HepG2 (cell line): ENCODE results near the gene CD79A. TPM values are rescaled to one million over a fixed set of nuclear protein-coding genes. Genes with fewer than 3 reads are reported as not detected.

ENCODE experiments used
- CREB1 ChIP-seq, 2 experiments: fragments of 450-650 bp in 1 of 2; IDR thresholded peaks; 2 replicates each; pipeline ENCODE4 v1.6.1; 2016 to 2017; ENCODE audit warnings: control low read depth in 1 of 2, mild to moderate bottlenecking in 1 of 2, missing compliant biosample characterization in 1 of 2, missing genetic modification characterization in 1 of 2
- NFRKB ChIP-seq: fragments of 450-650 bp; IDR thresholded peaks from 2 replicates; pipeline ENCODE4 v1.6.1; 2017
- NFYC ChIP-seq: IDR thresholded peaks from 2 replicates; pipeline ENCODE4 v1.6.1; 2016; ENCODE audit warnings: missing genetic modification reagents, missing compliant biosample characterization
- POLR2AphosphoS2 ChIP-seq: IDR thresholded peaks from 2 replicates; pipeline ENCODE4 v1.6.1; 2011; ENCODE audit warnings: low read depth, low read length, improper control_type of control experiment
- PRDM10 ChIP-seq: sonication (generic); formaldehyde crosslinking; IDR thresholded peaks from 2 replicates; pipeline ENCODE4 v1.4.0; 2020; ENCODE audit warnings: low read depth, missing genetic modification reagents
- SMC3 ChIP-seq: IDR thresholded peaks from 2 replicates; pipeline ENCODE4 v1.6.1; 2011; ENCODE audit warnings: low read length, improper control_type of control experiment
- TBP ChIP-seq: sonication (generic); formaldehyde crosslinking; IDR thresholded peaks from 2 replicates; pipeline ENCODE4 v1.5.0; 2020; ENCODE audit warnings: missing genetic modification reagents
- ZBTB49 ChIP-seq: sonication (generic); formaldehyde crosslinking; IDR thresholded peaks from 2 replicates; pipeline ENCODE4 v1.4.0; 2020; ENCODE audit warnings: missing genetic modification reagents, borderline replicate concordance
- ZBTB7A ChIP-seq: sonication (generic); formaldehyde crosslinking; IDR thresholded peaks from 2 replicates; pipeline ENCODE4 v1.8.0; 2022; ENCODE audit warnings: mild to moderate bottlenecking, missing genetic modification reagents
- ZFP91 ChIP-seq: sonication (generic); formaldehyde crosslinking; IDR thresholded peaks from 2 replicates; pipeline ENCODE4 v1.9.0; 2022; ENCODE audit warnings: missing genetic modification reagents, mild to moderate bottlenecking, borderline replicate concordance
- ZNF33A ChIP-seq: sonication (generic); formaldehyde crosslinking; IDR thresholded peaks from 2 replicates; pipeline ENCODE4 v1.5.1; 2020; ENCODE audit warnings: missing genetic modification reagents, mild to moderate bottlenecking, moderate library complexity, borderline replicate concordance
- ZNF407 ChIP-seq: sonication (generic); formaldehyde crosslinking; IDR thresholded peaks from one replicate; pipeline ENCODE4 v1.5.1; 2020; ENCODE audit warnings: mild to moderate bottlenecking, missing genetic modification reagents; ENCODE audit errors: not compliant biosample characterization
- polyA plus RNA-seq, 8 experiments: library from polyadenylated mRNA; depleted of rRNA in 3 of 8; stranded (reverse) in 7 of 8; unstranded in 1 of 8; fragments of >200 nt; fragmentation: Illumina TruSeq in 4 of 8; extraction: Trizol in 4 of 8; gene quantifications; 2 replicates each; pipeline versions ENCODE4 v1.2.1 to v1.2.3, GENCODE V29; 2011 to 2016; ENCODE audit warnings: low read depth in 4 of 8, missing spikeins in 1 of 8, mixed read lengths in 1 of 8; ENCODE audit not compliant: insufficient read depth in 1 of 8
- total RNA-seq, 5 experiments: library from RNA; depleted of rRNA; stranded (reverse); fragments of >200 nt; fragmentation: Illumina TruSeq; extraction: Trizol; gene quantifications; 2 replicates each; pipeline ENCODE4 v1.2.3, GENCODE V29; 2016; ENCODE audit warnings: low read depth in 1 of 5

The CD79A gene
- total and polyA plus RNA-seq, 2 of the 13 experiments (the other 11 are each of a cell fraction or from before 2014, with no cell fraction given) = 0.24 to 0.33 TPM

GRCh38 chr19:41859618-41860418 lies 17.3 kb upstream of the CD79A start, which contains the start of gene RPS19 (continued):
- no peak for TF ChIP-seq ZNF407 (CRISPR knock-in tag)
- peak; percentile 87 for TF ChIP-seq ZFP91 (CRISPR knock-in tag)
- no peak for TF ChIP-seq NFRKB
- TF ChIP-seq CREB1 (IDR thresholded peaks at IDR 0.05) = peak; percentile 60
- peak; percentile 85 for TF ChIP-seq CREB1 (CRISPR knock-in tag; IDR thresholded peaks at IDR 0.05)
- no peak; the same call in 1 of the 2 replicates for TF ChIP-seq POLR2AphosphoS2
- no peak for TF ChIP-seq ZBTB49 (CRISPR knock-in tag)
- no peak for TF ChIP-seq ZNF33A
- TF ChIP-seq SMC3 = no peak
- peak; percentile 93 for TF ChIP-seq PRDM10
- peak; percentile 75 for TF ChIP-seq ZBTB7A (CRISPR knock-in tag)
- no peak for TF ChIP-seq TBP (CRISPR knock-in tag)
- TF ChIP-seq NFYC (CRISPR knock-in tag) = peak; percentile 61
